Naive thymus-derived CD4-positive, alpha-beta T cell (primary cell): ENCODE results near the gene CNTN4. TPM values are rescaled to one million over a fixed set of nuclear protein-coding genes. Genes with fewer than 3 reads are reported as not detected.

Experiments
- ATAC-seq: fragments of 150-1000 bp; cut with Tn5 transposase; 2 replicates; pipeline ENCODE4 v1.10.0; 2021; ENCODE audit warnings: mild to moderate bottlenecking, moderate library complexity
- CTCF ChIA-PET: fragments of 350-600 bp; sonication (Branson Sonifier 250); formaldehyde crosslinking; loops from one replicate; lab custom pipeline; 2021; ENCODE audit warnings: antibody characterized with exemption; lab: Charles Lee
- POLR2A ChIA-PET: fragments of 350-600 bp; sonication (Branson Sonifier 250); formaldehyde crosslinking; loops from one replicate; lab custom pipeline; 2021; ENCODE audit warnings: antibody characterized with exemption, inconsistent platforms; lab: Charles Lee
- DNase-seq, 9 donors: peaks; one replicate each; pipeline versions ENCODE4 v3.0.0 to v3.0.0-alpha.2; 2020 to 2022; ENCODE audit warnings: mixed read lengths in 1 of 9
- H3K27ac ChIP-seq: one replicate; pipeline ENCODE4 v1.7.0; 2013; ENCODE audit warnings: mild to moderate bottlenecking, low read depth, low read length, moderate library complexity
- H3K27me3 ChIP-seq, 2 donors: one replicate each; pipeline ENCODE4 v1.7.0; 2013; ENCODE audit warnings: low read length in 2 of 2, mild to moderate bottlenecking in 2 of 2, moderate library complexity in 2 of 2; ENCODE audit not compliant: control insufficient read depth in 2 of 2, insufficient read depth in 2 of 2
- H3K36me3 ChIP-seq, 3 experiments: 1 replicate in 2 of 3; 2 replicates in 1 of 3; pipeline ENCODE4 v1.7.0; 2013; ENCODE audit warnings: low read length in 3 of 3, mild to moderate bottlenecking in 3 of 3, moderate library complexity in 1 of 3; ENCODE audit not compliant: insufficient read depth in 3 of 3, control insufficient read depth in 2 of 3
- H3K4me1 ChIP-seq, 2 donors: one replicate each; pipeline ENCODE4 v1.7.0; 2013; ENCODE audit warnings: low read length in 2 of 2, mild to moderate bottlenecking in 2 of 2, moderate library complexity in 1 of 2; ENCODE audit not compliant: control insufficient read depth in 2 of 2, insufficient read depth in 2 of 2
- H3K4me3 ChIP-seq: 2 replicates; pipeline ENCODE4 v1.7.0; 2013; ENCODE audit warnings: mild to moderate bottlenecking, low read length
- H3K9me3 ChIP-seq, 3 experiments: 1 replicate in 2 of 3; 2 replicates in 1 of 3; pipeline ENCODE4 v1.7.0; 2013; ENCODE audit warnings: low read length in 3 of 3; ENCODE audit not compliant: control insufficient read depth in 2 of 3
- H3K27ac Mint-ChIP-seq, 9 donors: one replicate each; pipeline ENCODE4 v1.8.0; 2020 to 2022; ENCODE audit warnings: mixed read lengths in 9 of 9, mild to moderate bottlenecking in 8 of 9, moderate library complexity in 5 of 9, inconsistent platforms in 2 of 9
- H3K27me3 Mint-ChIP-seq, 5 donors: one replicate each; pipeline ENCODE4 v1.8.0; 2021 to 2022; ENCODE audit warnings: mixed read lengths in 5 of 5, mild to moderate bottlenecking in 1 of 5
- H3K36me3 Mint-ChIP-seq, 5 donors: one replicate each; pipeline ENCODE4 v1.8.0; 2020 to 2022; ENCODE audit warnings: mixed read lengths in 5 of 5, mild to moderate bottlenecking in 3 of 5, inconsistent platforms in 1 of 5
- H3K4me1 Mint-ChIP-seq, 7 donors: one replicate each; pipeline ENCODE4 v1.8.0; 2020 to 2022; ENCODE audit warnings: mixed read lengths in 7 of 7, mild to moderate bottlenecking in 3 of 7, inconsistent platforms in 1 of 7
- H3K4me3 Mint-ChIP-seq, 10 donors: one replicate each; pipeline ENCODE4 v1.8.0; 2020 to 2022; ENCODE audit warnings: mild to moderate bottlenecking in 10 of 10, mixed read lengths in 10 of 10, moderate library complexity in 6 of 10, inconsistent platforms in 2 of 10
- H3K9me3 Mint-ChIP-seq, 11 donors: one replicate each; pipeline ENCODE4 v1.8.0; 2020 to 2022; ENCODE audit warnings: mixed read lengths in 11 of 11, mild to moderate bottlenecking in 4 of 11, inconsistent platforms in 1 of 11, moderate library complexity in 1 of 11
- intact Hi-C, 2 donors: fragments of 100-400 bp; cut with micrococcal nuclease; formaldehyde crosslinking; loops; one replicate each; pipeline ENCODE4 v1.15.1; 2023
- polyA plus RNA-seq, 2 donors: library from polyadenylated mRNA; unstranded; fragments of 300-500 nt; fragmentation: Illumina TruSeq; gene quantifications; one replicate each; pipeline ENCODE4 v1.2.3, GENCODE V29; 2021
- total RNA-seq, 6 experiments: library from RNA in 5 of 6; stranded (reverse) in 5 of 6; gene quantifications; 1 replicate in 5 of 6; 2 replicates in 1 of 6; pipeline ENCODE4 v1.2.3 and lab custom pipeline; 2021 to 2026

Gene CNTN4
- total and polyA plus RNA-seq, 7 experiments from 2014 or later = not detected

GRCh38 chr3:2246873-2247648 lies 148.4 kb downstream of the CNTN4 start:
- Mint-ChIP-seq H3K4me3 (no peak overlapping the region), H3K27me3 (peaks cover 0 to 3% (median 0%) of the 10 kb centered on the region in 5 donors), H3K36me3 (no peaks in the 10 kb centered on the region), H3K9me3 (peaks cover 0 to 2% (median 0%) of the 10 kb centered on the region in 11 donors), H3K27ac (no peak overlapping the region), H3K4me1 (no peaks in the 10 kb centered on the region)
- no peak overlapping the region for H3K4me3 ChIP-seq
- ATAC-seq = no peak
- H3K4me1 ChIP-seq = no peaks in the 10 kb centered on the region
- H3K36me3 ChIP-seq = no peaks in the 10 kb centered on the region
- intact Hi-C loops = no loop called here
- ChIA-PET POLR2A (no interaction called here), CTCF (no interaction called here)
- peaks cover 0 to 2% of the 10 kb centered on the region in 2 donors for H3K27me3 ChIP-seq
- no peaks in the 10 kb centered on the region for H3K9me3 ChIP-seq
- no peak for DNase-seq
- H3K27ac ChIP-seq = no peak overlapping the region

GRCh38 chr3:2247831-2248230 lies 149.2 kb downstream of the CNTN4 start:
- Mint-ChIP-seq H3K36me3 (no peaks in the 10 kb centered on the region), H3K4me3 (no peak overlapping the region), H3K27me3 (peaks cover 0 to 3% (median 0%) of the 10 kb centered on the region in 5 donors), H3K9me3 (peaks cover 0 to 2% (median 0%) of the 10 kb centered on the region in 11 donors), H3K27ac (no peak overlapping the region), H3K4me1 (no peaks in the 10 kb centered on the region)
- Histone ChIP-seq H3K9me3 (no peaks in the 10 kb centered on the region), H3K27me3 (peaks cover 0 to 2% of the 10 kb centered on the region in 2 donors), H3K27ac (no peak overlapping the region), H3K4me3 (no peak overlapping the region), H3K36me3 (no peaks in the 10 kb centered on the region), H3K4me1 (no peaks in the 10 kb centered on the region)
- DNase-seq (no peak), ATAC-seq (no peak)
- intact Hi-C loops = no loop called here
- ChIA-PET CTCF (no interaction called here), POLR2A (no interaction called here)

DNA sequence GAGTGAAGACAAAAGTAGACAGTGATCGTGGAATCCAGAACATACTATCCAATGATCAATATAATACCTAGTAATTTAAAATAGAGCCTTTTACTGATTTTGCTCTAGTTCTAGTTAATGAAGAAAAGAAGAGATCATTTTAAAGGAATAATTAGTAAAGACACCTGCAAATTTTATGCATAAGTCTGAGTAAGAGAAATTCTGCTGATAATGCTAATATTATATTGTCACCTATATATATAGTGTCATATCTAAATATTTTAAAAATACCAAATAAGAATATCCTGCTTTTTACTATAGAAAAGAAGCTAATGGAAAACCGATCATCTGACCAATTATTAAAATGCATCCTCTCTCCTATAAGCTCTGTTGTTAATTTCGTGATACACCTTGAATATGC lies 152.1 kb downstream of the CNTN4 start:
- CTCF ChIA-PET = no interaction called here
- ATAC-seq (no peak), DNase-seq (no peak)
- Mint-ChIP-seq H3K27ac (no peak overlapping the region), H3K36me3 (peaks cover 0 to 3% (median 0%) of the 10 kb centered on the region in 5 donors), H3K27me3 (peaks cover 0 to 13% (median 0%) of the 10 kb centered on the region in 5 donors), H3K4me1 (no peaks in the 10 kb centered on the region), H3K4me3 (no peak overlapping the region), H3K9me3 (peaks cover 0 to 11% (median 4%) of the 10 kb centered on the region in 11 donors)
- intact Hi-C loops = no loop called here
- Histone ChIP-seq H3K4me1 (no peaks in the 10 kb centered on the region), H3K36me3 (no peaks in the 10 kb centered on the region), H3K27me3 (peaks cover 0 to 2% of the 10 kb centered on the region in 2 donors), H3K27ac (no peak overlapping the region), H3K9me3 (no peaks in the 10 kb centered on the region), H3K4me3 (no peak overlapping the region)
- POLR2A ChIA-PET = no interaction called here

- Mint-ChIP-seq H3K27ac (no peak overlapping the region), H3K27me3 (no peaks in the 10 kb centered on the region), H3K36me3 (no peaks in the 10 kb centered on the region), H3K9me3 (peaks cover 0 to 6% (median 0%) of the 10 kb centered on the region in 11 donors), H3K4me3 (no peak overlapping the region), H3K4me1 (no peaks in the 10 kb centered on the region)
- Histone ChIP-seq H3K27ac (no peak overlapping the region), H3K36me3 (no peaks in the 10 kb centered on the region), H3K9me3 (no peaks in the 10 kb centered on the region), H3K4me3 (no peak overlapping the region), H3K27me3 (no peaks in the 10 kb centered on the region), H3K4me1 (no peaks in the 10 kb centered on the region)
- POLR2A ChIA-PET = no interaction called here
- intact Hi-C loops = loop anchor here in 1 of 2 donors (10.0 kb wide), 1 partner anchor 913 kb away; the partner anchor contains the start of gene CRBN
- CTCF ChIA-PET = no interaction called here
- ATAC-seq (no peak), DNase-seq (no peak)
Measured at GRCh38 chr3:2261747-2262146, 163.1 kb downstream of the CNTN4 start.

GRCh38 chr3:2262204-2262603 lies 163.5 kb downstream of the CNTN4 start:
- ChIA-PET POLR2A (no interaction called here), CTCF (no interaction called here)
- no peaks in the 10 kb centered on the region for H3K36me3 Mint-ChIP-seq
- Histone ChIP-seq H3K36me3 (no peaks in the 10 kb centered on the region), H3K9me3 (no peaks in the 10 kb centered on the region), H3K27ac (no peak overlapping the region), H3K27me3 (no peaks in the 10 kb centered on the region), H3K4me3 (no peak overlapping the region), H3K4me1 (no peaks in the 10 kb centered on the region)
- no peak overlapping the region for H3K4me3 Mint-ChIP-seq
- DNase-seq (no peak), ATAC-seq (no peak)
- H3K9me3 Mint-ChIP-seq = peaks cover 0 to 6% (median 0%) of the 10 kb centered on the region in 11 donors
- H3K27me3 Mint-ChIP-seq = no peaks in the 10 kb centered on the region
- H3K4me1 Mint-ChIP-seq = no peaks in the 10 kb centered on the region
- intact Hi-C loops = loop anchor here in 1 of 2 donors (10.0 kb wide), 1 partner anchor 913 kb away; the partner anchor contains the start of gene CRBN
- no peak overlapping the region for H3K27ac Mint-ChIP-seq

DNA sequence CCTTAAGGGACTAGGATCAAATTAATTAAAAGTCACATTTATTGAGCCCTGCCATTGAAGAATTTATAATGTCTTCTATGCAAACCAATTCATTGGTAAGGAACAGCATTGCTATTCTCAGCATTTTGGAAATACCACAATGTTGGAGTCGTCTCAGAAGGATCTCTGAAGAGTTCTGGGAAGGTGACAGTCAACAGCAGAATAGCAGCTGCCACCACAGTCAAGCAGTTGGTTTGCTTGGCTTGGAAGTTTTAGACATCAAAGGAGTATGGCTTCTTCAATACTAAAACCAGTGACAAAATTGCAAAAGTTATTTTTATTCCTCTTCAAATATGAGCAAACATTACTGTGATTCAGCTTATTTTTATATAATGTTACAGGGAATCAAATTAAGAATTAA lies 167.9 kb downstream of the CNTN4 start:
- DNase-seq (no peak), ATAC-seq (no peak)
- no peak overlapping the region for H3K4me3 Mint-ChIP-seq
- H3K27ac Mint-ChIP-seq = no peak overlapping the region
- H3K9me3 ChIP-seq = no peaks in the 10 kb centered on the region
- no peaks in the 10 kb centered on the region for H3K4me1 Mint-ChIP-seq
- no peaks in the 10 kb centered on the region for H3K36me3 Mint-ChIP-seq
- H3K4me1 ChIP-seq = no peaks in the 10 kb centered on the region
- H3K27ac ChIP-seq = no peak overlapping the region
- no peak overlapping the region for H3K4me3 ChIP-seq
- no peaks in the 10 kb centered on the region for H3K27me3 ChIP-seq
- no peaks in the 10 kb centered on the region for H3K27me3 Mint-ChIP-seq
- POLR2A ChIA-PET = no interaction called here
- peaks cover 0 to 3% (median 0%) of the 10 kb centered on the region in 11 donors for H3K9me3 Mint-ChIP-seq
- intact Hi-C loops = loop anchor here in 1 of 2 donors (10.0 kb wide), 1 partner anchor 908 kb away; the partner anchor contains the start of gene CRBN
- CTCF ChIA-PET = no interaction called here
- H3K36me3 ChIP-seq = no peaks in the 10 kb centered on the region

GRCh38 chr3:2268779-2269178 lies 170.1 kb downstream of the CNTN4 start:
- DNase-seq = no peak
- H3K27ac ChIP-seq = no peak overlapping the region
- intact Hi-C loops = loop anchor here in 1 of 2 donors (10.0 kb wide), 1 partner anchor 906 kb away; the partner anchor contains the start of gene CRBN
- no peak for ATAC-seq
- no peaks in the 10 kb centered on the region for H3K36me3 Mint-ChIP-seq
- H3K27me3 Mint-ChIP-seq = peaks cover 0 to 5% (median 0%) of the 10 kb centered on the region in 5 donors
- H3K36me3 ChIP-seq = no peaks in the 10 kb centered on the region
- H3K9me3 Mint-ChIP-seq = peaks cover 0 to 3% (median 0%) of the 10 kb centered on the region in 11 donors
- no peaks in the 10 kb centered on the region for H3K27me3 ChIP-seq
- H3K4me1 Mint-ChIP-seq = no peaks in the 10 kb centered on the region
- no peaks in the 10 kb centered on the region for H3K4me1 ChIP-seq
- POLR2A ChIA-PET = no interaction called here
- no peaks in the 10 kb centered on the region for H3K9me3 ChIP-seq
- H3K4me3 Mint-ChIP-seq = no peak overlapping the region
- H3K4me3 ChIP-seq = no peak overlapping the region
- CTCF ChIA-PET = no interaction called here
- H3K27ac Mint-ChIP-seq = no peak overlapping the region
